ENCODE measurements around the gene FNDC3A. TPM values are rescaled to one million over a fixed set of nuclear protein-coding genes. Genes with fewer than 3 reads are reported as not detected.

Gene FNDC3A
- total and polyA plus RNA-seq, 8 donors = 13.0 to 131 (median 26.2) TPM

GRCh38 chr13:49253310-49253709 lies 277.6 kb downstream of the FNDC3A start:
- H3K4me3 ChIP-seq = no peak overlapping the region
- TF ChIP-seq POLR2AphosphoS5 (IDR thresholded peaks at IDR 0.05) (no peak), POLR2A (IDR thresholded peaks at IDR 0.05) (no peak), EP300 (IDR thresholded peaks at IDR 0.05) (no peak), CTCF (IDR thresholded peaks at IDR 0.05) (no peak)
- intact Hi-C loops (cut with DNase I; ENCODE audit: low total_unique reads) = no loop called here
- peaks cover 0 to 42% (median 16%) of the 10 kb centered on the region in 4 donors for H3K4me1 ChIP-seq
- 93 to 100% (median 97%) methylated on average over 1 of the region's 1 CpG for WGBS, 5 donors
- H3K27ac ChIP-seq = no peak overlapping the region
- no peak for DNase-seq
- no peaks in the 10 kb centered on the region for H3K9me3 ChIP-seq
- no peaks in the 10 kb centered on the region for H3K27me3 ChIP-seq
- H3K36me3 ChIP-seq = peaks cover 0 to 44% (median 31%) of the 10 kb centered on the region in 4 donors

GRCh38 chr13:49254007-49254406 lies 278.3 kb downstream of the FNDC3A start:
- WGBS, 5 donors = 53 to 84% (median 73%) methylated on average over 1 of the region's 1 CpG
- Histone ChIP-seq H3K27ac (no peak overlapping the region), H3K36me3 (peaks cover 0 to 44% (median 31%) of the 10 kb centered on the region in 4 donors), H3K4me3 (no peak overlapping the region), H3K9me3 (no peaks in the 10 kb centered on the region), H3K4me1 (peaks cover 0 to 42% (median 16%) of the 10 kb centered on the region in 4 donors), H3K27me3 (no peaks in the 10 kb centered on the region)
- no peak for DNase-seq
- TF ChIP-seq CTCF (IDR thresholded peaks at IDR 0.05) = no peak
- TF ChIP-seq POLR2AphosphoS5 (IDR thresholded peaks at IDR 0.05) = no peak
- TF ChIP-seq POLR2A (IDR thresholded peaks at IDR 0.05) = no peak
- TF ChIP-seq EP300 (IDR thresholded peaks at IDR 0.05) = no peak
- intact Hi-C loops (cut with DNase I; ENCODE audit: low total_unique reads) = no loop called here

GRCh38 chr13:49256841-49257240 lies 281.1 kb downstream of the FNDC3A start:
- H3K27me3 ChIP-seq = no peaks in the 10 kb centered on the region
- TF ChIP-seq EP300 (IDR thresholded peaks at IDR 0.05) (no peak), POLR2AphosphoS5 (IDR thresholded peaks at IDR 0.05) (no peak), CTCF (IDR thresholded peaks at IDR 0.05) (no peak), POLR2A (IDR thresholded peaks at IDR 0.05) (no peak)
- no peak overlapping the region for H3K27ac ChIP-seq
- DNase-seq = no peak
- intact Hi-C loops (cut with DNase I; ENCODE audit: low total_unique reads) = no loop called here
- no peaks in the 10 kb centered on the region for H3K9me3 ChIP-seq
- H3K36me3 ChIP-seq = peaks cover 13 to 68% (median 57%) of the 10 kb centered on the region in 4 donors
- peaks cover 0 to 17% (median 7%) of the 10 kb centered on the region in 4 donors for H3K4me1 ChIP-seq
- 77 to 97% (median 93%) methylated on average over 2 of the region's 2 CpGs for WGBS, 5 donors
- no peak overlapping the region for H3K4me3 ChIP-seq

GRCh38 chr13:49258089-49258796 lies 282.5 kb downstream of the FNDC3A start:
- TF ChIP-seq EP300 (IDR thresholded peaks at IDR 0.05) (no peak), POLR2AphosphoS5 (IDR thresholded peaks at IDR 0.05) (no peak), POLR2A (IDR thresholded peaks at IDR 0.05) (no peak), CTCF (IDR thresholded peaks at IDR 0.05) (no peak)
- H3K27ac ChIP-seq = peak overlapping the region in 4 of 5 donors; percentile 0 to 56 (median 16)
- WGBS, 5 donors = 30 to 48% (median 44%) methylated on average over 3 of the region's 3 CpGs

More at GRCh38 chr13:49258089-49258796, 282.5 kb downstream of the FNDC3A start:
- H3K4me1 ChIP-seq = peaks cover 0 to 14% (median 6%) of the 10 kb centered on the region in 4 donors
- no peaks in the 10 kb centered on the region for H3K27me3 ChIP-seq
- DNase-seq = no peak
- H3K36me3 ChIP-seq = peaks cover 17 to 79% (median 70%) of the 10 kb centered on the region in 4 donors
- intact Hi-C loops (cut with DNase I; ENCODE audit: low total_unique reads) = no loop called here
- H3K9me3 ChIP-seq = no peaks in the 10 kb centered on the region
- peak overlapping the region; percentile 18 to 34 (median 26) for H3K4me3 ChIP-seq

Small RNA genes within 50 kb of the gene (small RNA-seq; reads per million reads assigned to genes)
- gene COX7CP1 = 0 reads per million in 4 donors
- 0 reads per million in 4 donors for gene RNU6-60P
- 0 to 0.10 (median 0) reads per million in 4 donors for gene RNY3P2

Other genes with a start within 250 kb of the FNDC3A start
- 1 to 10 TPM in 2 of 5 donors, not detected in 3; 1.8 to 2.4 TPM for gene MLNR, start 244.4 kb downstream of the FNDC3A start, total RNA-seq
- gene MLNR, start 244.4 kb downstream of the FNDC3A start, polyA plus RNA-seq = under 1 TPM in 1 of 3 donors, not detected in 2; 0.08 TPM

All from stomach (tissue), 9 donors.